Glutamatergic neuron (in vitro differentiated cells): ENCODE measurements around the gene GGA2. TPM values are rescaled to one million over a fixed set of nuclear protein-coding genes. Genes with fewer than 3 reads are reported as not detected.

ENCODE experiments used
- DNase-seq: peaks from one replicate; pipeline ENCODE4 v3.0.0; 2022
- H3K27ac Mint-ChIP-seq: one replicate; pipeline ENCODE4 v1.8.0; 2020; ENCODE audit warnings: mild to moderate bottlenecking, mixed read lengths, inconsistent platforms; ENCODE audit not compliant: unreplicated experiment
- H3K27me3 Mint-ChIP-seq: one replicate; pipeline ENCODE4 v1.8.0; 2020; ENCODE audit warnings: mild to moderate bottlenecking, moderate library complexity, mixed read lengths, inconsistent platforms; ENCODE audit not compliant: unreplicated experiment
- H3K36me3 Mint-ChIP-seq: one replicate; pipeline ENCODE4 v1.8.0; 2020; ENCODE audit warnings: mild to moderate bottlenecking, mixed read lengths, inconsistent platforms; ENCODE audit not compliant: unreplicated experiment
- H3K4me1 Mint-ChIP-seq: one replicate; pipeline ENCODE4 v1.8.0; 2020; ENCODE audit warnings: mild to moderate bottlenecking, low read depth, mixed read lengths, inconsistent platforms; ENCODE audit not compliant: unreplicated experiment
- H3K4me3 Mint-ChIP-seq: one replicate; pipeline ENCODE4 v1.8.0; 2020; ENCODE audit warnings: mild to moderate bottlenecking, mixed read lengths, inconsistent platforms; ENCODE audit not compliant: unreplicated experiment
- H3K9me3 Mint-ChIP-seq: one replicate; pipeline ENCODE4 v1.8.0; 2020; ENCODE audit warnings: mild to moderate bottlenecking, moderate library complexity, mixed read lengths, inconsistent platforms; ENCODE audit not compliant: unreplicated experiment
- CTCF ChIP-seq: fragments of 200-600 bp; sonication (generic); IDR thresholded peaks from one replicate; pipeline ENCODE4 v1.5.0; 2021; ENCODE audit not compliant: partially characterized antibody, unreplicated experiment
- total RNA-seq: library from RNA; stranded (reverse); fragmentation: NEBNext Ultra II Directional; extraction: Animal tissue kit (Norgen Biotek cat#: 25700); gene quantifications from one replicate; pipeline ENCODE4 v1.2.1, GENCODE V29; 2021; ENCODE audit not compliant: unreplicated experiment

The GGA2 gene
- total RNA-seq, 1 donor from 2014 or later, result 51.6 TPM

- Mint-ChIP-seq H3K36me3 (no peaks in the 10 kb centered on the region), H3K4me3 (peak overlapping the region; percentile 100), H3K27ac (peak overlapping the region; percentile 79), H3K9me3 (peaks cover 13% of the 10 kb centered on the region), H3K27me3 (peaks cover 17% of the 10 kb centered on the region), H3K4me1 (peaks cover 30% of the 10 kb centered on the region)
- TF ChIP-seq CTCF, result no peak
- DNase-seq, result peak; percentile 28
Measured at GRCh38 chr16:23508589-23509440, 1.5 kb downstream of the GGA2 start.

GRCh38 chr16:23506606-23506994 lies 3.7 kb downstream of the GGA2 start:
- Mint-ChIP-seq H3K9me3 (peaks cover 22% of the 10 kb centered on the region), H3K4me3 (no peak overlapping the region), H3K27me3 (peaks cover 23% of the 10 kb centered on the region), H3K4me1 (peaks cover 46% of the 10 kb centered on the region), H3K27ac (no peak overlapping the region), H3K36me3 (no peaks in the 10 kb centered on the region)
- no peak for DNase-seq
- TF ChIP-seq CTCF, result no peak

- Mint-ChIP-seq H3K9me3 (peaks cover 19% of the 10 kb centered on the region), H3K27ac (peak overlapping the region; percentile 43), H3K27me3 (peaks cover 21% of the 10 kb centered on the region), H3K4me3 (peak overlapping the region; percentile 31), H3K36me3 (no peaks in the 10 kb centered on the region), H3K4me1 (peaks cover 52% of the 10 kb centered on the region)
- TF ChIP-seq CTCF, result no peak
- DNase-seq, result no peak
Measured at GRCh38 chr16:23505671-23506605, 4.4 kb downstream of the GGA2 start.

GRCh38 chr16:23505180-23505665 lies 5.1 kb downstream of the GGA2 start:
- Mint-ChIP-seq H3K27ac (peak overlapping the region; percentile 64), H3K27me3 (peaks cover 21% of the 10 kb centered on the region), H3K9me3 (peaks cover 19% of the 10 kb centered on the region), H3K4me3 (peak overlapping the region; percentile 63), H3K4me1 (peaks cover 57% of the 10 kb centered on the region), H3K36me3 (no peaks in the 10 kb centered on the region)
- DNase-seq, result no peak
- no peak for TF ChIP-seq CTCF
